Vagina (tissue), 2 donors: ENCODE results near the gene CD83.

Source experiments
- POLR2A ChIP-seq, 2 donors: fragments of 450-650 bp; IDR thresholded peaks; one replicate each; pipeline ENCODE4 v1.6.1; 2017; ENCODE audit warnings: antibody characterized with exemption in 2 of 2, mild to moderate bottlenecking in 2 of 2, moderate library complexity in 2 of 2
- TF ChIP-seq, protein P1 (sequence below), 3 experiments: fragments of 450-650 bp in 2 of 3; fragments of 200-600 bp in 1 of 3; sonication (generic) in 1 of 3; IDR thresholded peaks; one replicate each; pipeline ENCODE4 v1.5.1; 2017 to 2019; ENCODE audit warnings: antibody characterized with exemption in 3 of 3, mild to moderate bottlenecking in 2 of 3, moderate library complexity in 2 of 3

DNA sequence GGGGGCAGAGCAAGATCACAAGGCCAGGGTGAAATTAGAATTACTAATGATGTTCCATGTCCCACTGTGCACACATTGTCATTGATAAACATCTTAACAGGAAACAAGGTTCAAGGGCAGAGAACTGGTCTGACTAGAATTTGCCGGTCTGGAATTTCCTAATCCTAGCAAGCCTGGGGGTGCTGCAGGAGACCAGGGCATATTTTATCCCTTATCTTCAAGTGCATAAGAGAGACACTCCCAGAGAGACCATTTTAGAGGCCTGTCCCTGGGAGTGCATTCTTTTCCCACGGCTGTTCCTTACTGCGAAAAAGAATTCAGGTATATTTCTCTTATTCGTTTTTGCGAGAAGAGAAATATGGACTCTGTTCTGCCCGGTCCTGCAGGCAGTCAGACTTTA is 41.5 kb downstream of the CD83 start:
- TF ChIP-seq, protein P1, sequence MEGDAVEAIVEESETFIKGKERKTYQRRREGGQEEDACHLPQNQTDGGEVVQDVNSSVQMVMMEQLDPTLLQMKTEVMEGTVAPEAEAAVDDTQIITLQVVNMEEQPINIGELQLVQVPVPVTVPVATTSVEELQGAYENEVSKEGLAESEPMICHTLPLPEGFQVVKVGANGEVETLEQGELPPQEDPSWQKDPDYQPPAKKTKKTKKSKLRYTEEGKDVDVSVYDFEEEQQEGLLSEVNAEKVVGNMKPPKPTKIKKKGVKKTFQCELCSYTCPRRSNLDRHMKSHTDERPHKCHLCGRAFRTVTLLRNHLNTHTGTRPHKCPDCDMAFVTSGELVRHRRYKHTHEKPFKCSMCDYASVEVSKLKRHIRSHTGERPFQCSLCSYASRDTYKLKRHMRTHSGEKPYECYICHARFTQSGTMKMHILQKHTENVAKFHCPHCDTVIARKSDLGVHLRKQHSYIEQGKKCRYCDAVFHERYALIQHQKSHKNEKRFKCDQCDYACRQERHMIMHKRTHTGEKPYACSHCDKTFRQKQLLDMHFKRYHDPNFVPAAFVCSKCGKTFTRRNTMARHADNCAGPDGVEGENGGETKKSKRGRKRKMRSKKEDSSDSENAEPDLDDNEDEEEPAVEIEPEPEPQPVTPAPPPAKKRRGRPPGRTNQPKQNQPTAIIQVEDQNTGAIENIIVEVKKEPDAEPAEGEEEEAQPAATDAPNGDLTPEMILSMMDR (IDR thresholded peaks at IDR 0.05): no peak
- TF ChIP-seq POLR2A (IDR thresholded peaks at IDR 0.05): no peak
